Measurements from ENCODE around the gene MICAL1. TPM values are rescaled to one million over a fixed set of nuclear protein-coding genes. Genes with fewer than 3 reads are reported as not detected.

MICAL1 gene
- polyA plus RNA-seq, 1 donor from 2014 or later: 54.2 TPM

- Histone ChIP-seq H3F3A (ENCODE audit: insufficient read depth, low read length, poor library complexity, severe bottlenecking) (no peaks in the 10 kb centered on the region), H3K4me3 (ENCODE audit: low read length) (no peak overlapping the region), H2AFZ (ENCODE audit: low read depth, low read length) (no peak overlapping the region), H3K36me3 (ENCODE audit: insufficient read depth, low read length) (peaks cover 4% of the 10 kb centered on the region), H3K9me2 (ENCODE audit: insufficient read depth, low read length) (no peaks in the 10 kb centered on the region), H3K27ac (ENCODE audit: low read length) (no peak overlapping the region), H3K9me3 (ENCODE audit: low read length) (no peaks in the 10 kb centered on the region), H3K27me3 (ENCODE audit: insufficient read depth, low read depth, low read length) (no peaks in the 10 kb centered on the region), H3K79me2 (replicated peaks; ENCODE audit: insufficient read depth, low read length) (no peaks in the 10 kb centered on the region), H3K4me2 (ENCODE audit: low read length) (no peak overlapping the region), H4K20me1 (ENCODE audit: insufficient read depth) (no peaks in the 10 kb centered on the region), H3K9ac (ENCODE audit: low read length) (no peak overlapping the region)
- TF ChIP-seq, protein P1, sequence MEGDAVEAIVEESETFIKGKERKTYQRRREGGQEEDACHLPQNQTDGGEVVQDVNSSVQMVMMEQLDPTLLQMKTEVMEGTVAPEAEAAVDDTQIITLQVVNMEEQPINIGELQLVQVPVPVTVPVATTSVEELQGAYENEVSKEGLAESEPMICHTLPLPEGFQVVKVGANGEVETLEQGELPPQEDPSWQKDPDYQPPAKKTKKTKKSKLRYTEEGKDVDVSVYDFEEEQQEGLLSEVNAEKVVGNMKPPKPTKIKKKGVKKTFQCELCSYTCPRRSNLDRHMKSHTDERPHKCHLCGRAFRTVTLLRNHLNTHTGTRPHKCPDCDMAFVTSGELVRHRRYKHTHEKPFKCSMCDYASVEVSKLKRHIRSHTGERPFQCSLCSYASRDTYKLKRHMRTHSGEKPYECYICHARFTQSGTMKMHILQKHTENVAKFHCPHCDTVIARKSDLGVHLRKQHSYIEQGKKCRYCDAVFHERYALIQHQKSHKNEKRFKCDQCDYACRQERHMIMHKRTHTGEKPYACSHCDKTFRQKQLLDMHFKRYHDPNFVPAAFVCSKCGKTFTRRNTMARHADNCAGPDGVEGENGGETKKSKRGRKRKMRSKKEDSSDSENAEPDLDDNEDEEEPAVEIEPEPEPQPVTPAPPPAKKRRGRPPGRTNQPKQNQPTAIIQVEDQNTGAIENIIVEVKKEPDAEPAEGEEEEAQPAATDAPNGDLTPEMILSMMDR (IDR thresholded peaks at IDR 0.05; ENCODE audit: poor library complexity, severe bottlenecking): no peak
- no peak for TF ChIP-seq REST (IDR thresholded peaks at IDR 0.05; ENCODE audit: borderline replicate concordance)
- no peak for TF ChIP-seq EP300 (conservative IDR thresholded peaks at IDR 0.05; ENCODE audit: poor library complexity, severe bottlenecking)
- TF ChIP-seq POLR2AphosphoS5 (IDR thresholded peaks at IDR 0.05): no peak
- TF ChIP-seq RAD21 (conservative IDR thresholded peaks at IDR 0.05): no peak
- no peak for TF ChIP-seq TAF1 (IDR thresholded peaks at IDR 0.05; ENCODE audit: low read depth)
- TF ChIP-seq SMC3 (conservative IDR thresholded peaks at IDR 0.05; ENCODE audit: poor library complexity): no peak
- no peak for TF ChIP-seq MXI1 (conservative IDR thresholded peaks at IDR 0.05; ENCODE audit: poor library complexity, severe bottlenecking)
- TF ChIP-seq EZH2 (IDR thresholded peaks at IDR 0.05; ENCODE audit: borderline replicate concordance, insufficient read depth, low read length, poor library complexity, severe bottlenecking): no peak
These were observed 21.6 kb upstream of the MICAL1 start for GRCh38 chr6:109477184-109477583.

- Histone ChIP-seq H3K4me2 (ENCODE audit: low read length) (no peak overlapping the region), H3K9me2 (ENCODE audit: insufficient read depth, low read length) (no peaks in the 10 kb centered on the region), H3K27me3 (ENCODE audit: insufficient read depth, low read depth, low read length) (no peaks in the 10 kb centered on the region), H3K9me3 (ENCODE audit: low read length) (no peaks in the 10 kb centered on the region), H3K27ac (ENCODE audit: low read length) (no peak overlapping the region), H3K36me3 (ENCODE audit: insufficient read depth, low read length) (peaks cover 4% of the 10 kb centered on the region), H3K79me2 (replicated peaks; ENCODE audit: insufficient read depth, low read length) (no peaks in the 10 kb centered on the region), H3F3A (ENCODE audit: insufficient read depth, low read length, poor library complexity, severe bottlenecking) (no peaks in the 10 kb centered on the region), H3K9ac (ENCODE audit: low read length) (no peak overlapping the region), H2AFZ (ENCODE audit: low read depth, low read length) (no peak overlapping the region), H3K4me3 (ENCODE audit: low read length) (no peak overlapping the region), H4K20me1 (ENCODE audit: insufficient read depth) (no peaks in the 10 kb centered on the region)
- no peak for TF ChIP-seq SMC3 (conservative IDR thresholded peaks at IDR 0.05; ENCODE audit: poor library complexity)
- no peak for TF ChIP-seq RAD21 (conservative IDR thresholded peaks at IDR 0.05)
- TF ChIP-seq REST (IDR thresholded peaks at IDR 0.05; ENCODE audit: borderline replicate concordance): no peak
- TF ChIP-seq MXI1 (conservative IDR thresholded peaks at IDR 0.05; ENCODE audit: poor library complexity, severe bottlenecking): no peak
- no peak for TF ChIP-seq TAF1 (IDR thresholded peaks at IDR 0.05; ENCODE audit: low read depth)
- TF ChIP-seq EZH2 (IDR thresholded peaks at IDR 0.05; ENCODE audit: borderline replicate concordance, insufficient read depth, low read length, poor library complexity, severe bottlenecking): no peak
- TF ChIP-seq, protein P1 (IDR thresholded peaks at IDR 0.05; ENCODE audit: poor library complexity, severe bottlenecking): no peak
- no peak for TF ChIP-seq POLR2AphosphoS5 (IDR thresholded peaks at IDR 0.05)
- no peak for TF ChIP-seq EP300 (conservative IDR thresholded peaks at IDR 0.05; ENCODE audit: poor library complexity, severe bottlenecking)
These were observed 20.1 kb upstream of the MICAL1 start for GRCh38 chr6:109475625-109476024.

All from neural cell (in vitro differentiated cells).